Measurements from ENCODE around the gene RUNX1. TPM values are rescaled to one million over a fixed set of nuclear protein-coding genes. Genes with fewer than 3 reads are reported as not detected.
A peak's percentile ranks its signal among the peaks of the same experiment; 100 is the strongest.

Gene RUNX1
- total and polyA plus RNA-seq, 2 of the 13 experiments (the other 11 are each of a cell fraction or from before 2014, with no cell fraction given) = 5.4 to 6.4 TPM

DNA sequence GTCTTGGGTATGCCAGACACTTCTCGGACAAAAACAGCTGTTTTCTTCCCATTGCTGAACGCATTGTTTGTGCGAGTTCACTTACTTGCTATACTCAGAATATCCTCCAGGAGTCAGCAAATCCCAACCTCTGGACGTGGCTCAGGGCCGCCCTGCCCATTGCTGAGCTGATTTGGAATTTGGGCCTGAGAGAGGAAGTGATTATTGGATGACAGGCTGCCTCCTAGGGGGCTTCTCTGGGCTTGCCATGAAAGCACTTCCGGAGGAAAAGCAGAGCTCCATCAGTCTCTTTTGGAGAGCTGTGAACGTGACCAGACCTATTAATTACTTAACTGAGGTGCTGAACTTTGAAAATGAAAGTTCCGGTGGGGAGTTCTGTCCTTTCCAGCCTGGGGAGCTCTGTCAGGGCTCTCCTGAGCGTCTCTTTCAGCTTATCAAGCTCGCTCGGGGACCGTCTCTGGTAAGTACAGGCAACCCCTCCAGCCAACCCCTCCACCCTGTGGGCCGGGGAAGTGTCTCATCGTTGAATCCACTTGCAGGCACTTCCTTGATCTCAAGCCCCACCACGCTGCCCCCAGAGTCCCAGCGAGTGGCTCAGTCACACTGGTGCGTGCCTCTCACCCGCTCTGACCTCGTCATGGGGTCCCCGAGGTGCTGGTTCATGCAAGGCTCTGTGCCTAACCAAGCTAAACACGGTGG, 303.4 kb downstream of the RUNX1 start (continued):
- TF ChIP-seq, protein P1, sequence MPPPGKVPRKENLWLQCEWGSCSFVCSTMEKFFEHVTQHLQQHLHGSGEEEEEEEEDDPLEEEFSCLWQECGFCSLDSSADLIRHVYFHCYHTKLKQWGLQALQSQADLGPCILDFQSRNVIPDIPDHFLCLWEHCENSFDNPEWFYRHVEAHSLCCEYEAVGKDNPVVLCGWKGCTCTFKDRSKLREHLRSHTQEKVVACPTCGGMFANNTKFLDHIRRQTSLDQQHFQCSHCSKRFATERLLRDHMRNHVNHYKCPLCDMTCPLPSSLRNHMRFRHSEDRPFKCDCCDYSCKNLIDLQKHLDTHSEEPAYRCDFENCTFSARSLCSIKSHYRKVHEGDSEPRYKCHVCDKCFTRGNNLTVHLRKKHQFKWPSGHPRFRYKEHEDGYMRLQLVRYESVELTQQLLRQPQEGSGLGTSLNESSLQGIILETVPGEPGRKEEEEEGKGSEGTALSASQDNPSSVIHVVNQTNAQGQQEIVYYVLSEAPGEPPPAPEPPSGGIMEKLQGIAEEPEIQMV (CRISPR knock-in tag; IDR thresholded peaks at IDR 0.05; ENCODE audit: low read depth) = no peak
- TF ChIP-seq RXRA (CRISPR knock-in tag; IDR thresholded peaks at IDR 0.05) (no peak), TCF12 (IDR thresholded peaks at IDR 0.05) (no peak), TCF12 (CRISPR knock-in tag; IDR thresholded peaks at IDR 0.05) (no peak), ATF7 (IDR thresholded peaks at IDR 0.05) (no peak), ATF7 (CRISPR knock-in tag; IDR thresholded peaks at IDR 0.05) (no peak), MED1 (CRISPR knock-in tag; IDR thresholded peaks at IDR 0.05) (peak; percentile 59; the same call in 1 of the 2 replicates), SRSF4 (IDR thresholded peaks at IDR 0.05; ENCODE audit: low read depth, low read length, poor library complexity, severe bottlenecking) (no peak), ZNF24 (IDR thresholded peaks at IDR 0.05) (no peak), CEBPG (CRISPR knock-in tag; IDR thresholded peaks at IDR 0.05) (no peak; the same call in 1 of the 2 replicates), HOXA5 (CRISPR knock-in tag; IDR thresholded peaks at IDR 0.05) (peak; percentile 52; the same call in 1 of the 2 replicates), ZNF800 (CRISPR knock-in tag; IDR thresholded peaks at IDR 0.05) (peak; percentile 64; the same call in 1 of the 2 replicates), RFX1 (IDR thresholded peaks at IDR 0.05) (no peak), MAFK (conservative IDR thresholded peaks at IDR 0.05 in 1 of 2, IDR thresholded peaks at IDR 0.05 in 1 of 2; ENCODE audit: low read length in 2 of 2) (peak; percentile 35 to 54; a peak in 2 of 4 replicates), ZNF281 (CRISPR knock-in tag; IDR thresholded peaks at IDR 0.05; ENCODE audit: borderline replicate concordance) (no peak), ZNF629 (CRISPR knock-in tag; conservative IDR thresholded peaks at IDR 0.05) (peak; percentile 50), SRF (IDR thresholded peaks at IDR 0.05; ENCODE audit: low read depth, low read length) (peak; percentile 60; the same call in 1 of the 2 replicates), TEAD3 (CRISPR knock-in tag; optimal IDR thresholded peaks at IDR 0.05; ENCODE audit: borderline replicate concordance) (peak; percentile 73), LCORL (IDR thresholded peaks at IDR 0.05) (peak; percentile 66; the same call in 1 of the 2 replicates), LCORL (CRISPR knock-in tag; IDR thresholded peaks at IDR 0.05) (peak; percentile 86)
- TF ChIP-seq, protein P2, sequence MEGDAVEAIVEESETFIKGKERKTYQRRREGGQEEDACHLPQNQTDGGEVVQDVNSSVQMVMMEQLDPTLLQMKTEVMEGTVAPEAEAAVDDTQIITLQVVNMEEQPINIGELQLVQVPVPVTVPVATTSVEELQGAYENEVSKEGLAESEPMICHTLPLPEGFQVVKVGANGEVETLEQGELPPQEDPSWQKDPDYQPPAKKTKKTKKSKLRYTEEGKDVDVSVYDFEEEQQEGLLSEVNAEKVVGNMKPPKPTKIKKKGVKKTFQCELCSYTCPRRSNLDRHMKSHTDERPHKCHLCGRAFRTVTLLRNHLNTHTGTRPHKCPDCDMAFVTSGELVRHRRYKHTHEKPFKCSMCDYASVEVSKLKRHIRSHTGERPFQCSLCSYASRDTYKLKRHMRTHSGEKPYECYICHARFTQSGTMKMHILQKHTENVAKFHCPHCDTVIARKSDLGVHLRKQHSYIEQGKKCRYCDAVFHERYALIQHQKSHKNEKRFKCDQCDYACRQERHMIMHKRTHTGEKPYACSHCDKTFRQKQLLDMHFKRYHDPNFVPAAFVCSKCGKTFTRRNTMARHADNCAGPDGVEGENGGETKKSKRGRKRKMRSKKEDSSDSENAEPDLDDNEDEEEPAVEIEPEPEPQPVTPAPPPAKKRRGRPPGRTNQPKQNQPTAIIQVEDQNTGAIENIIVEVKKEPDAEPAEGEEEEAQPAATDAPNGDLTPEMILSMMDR (CRISPR knock-in tag; IDR thresholded peaks at IDR 0.05) = peak; percentile 93
- TF ChIP-seq, protein P3, sequence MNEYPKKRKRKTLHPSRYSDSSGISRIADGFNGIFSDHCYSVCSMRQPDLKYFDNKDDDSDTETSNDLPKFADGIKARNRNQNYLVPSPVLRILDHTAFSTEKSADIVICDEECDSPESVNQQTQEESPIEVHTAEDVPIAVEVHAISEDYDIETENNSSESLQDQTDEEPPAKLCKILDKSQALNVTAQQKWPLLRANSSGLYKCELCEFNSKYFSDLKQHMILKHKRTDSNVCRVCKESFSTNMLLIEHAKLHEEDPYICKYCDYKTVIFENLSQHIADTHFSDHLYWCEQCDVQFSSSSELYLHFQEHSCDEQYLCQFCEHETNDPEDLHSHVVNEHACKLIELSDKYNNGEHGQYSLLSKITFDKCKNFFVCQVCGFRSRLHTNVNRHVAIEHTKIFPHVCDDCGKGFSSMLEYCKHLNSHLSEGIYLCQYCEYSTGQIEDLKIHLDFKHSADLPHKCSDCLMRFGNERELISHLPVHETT (CRISPR knock-in tag; conservative IDR thresholded peaks at IDR 0.05) = no peak

Data from HepG2 (cell line).